ENCODE data around the gene MNT. TPM values are rescaled to one million over a fixed set of nuclear protein-coding genes. Genes with fewer than 3 reads are reported as not detected.

The MNT gene
- total and polyA plus RNA-seq, 10 donors = 2.8 to 38.5 (median 27.9) TPM

DNA sequence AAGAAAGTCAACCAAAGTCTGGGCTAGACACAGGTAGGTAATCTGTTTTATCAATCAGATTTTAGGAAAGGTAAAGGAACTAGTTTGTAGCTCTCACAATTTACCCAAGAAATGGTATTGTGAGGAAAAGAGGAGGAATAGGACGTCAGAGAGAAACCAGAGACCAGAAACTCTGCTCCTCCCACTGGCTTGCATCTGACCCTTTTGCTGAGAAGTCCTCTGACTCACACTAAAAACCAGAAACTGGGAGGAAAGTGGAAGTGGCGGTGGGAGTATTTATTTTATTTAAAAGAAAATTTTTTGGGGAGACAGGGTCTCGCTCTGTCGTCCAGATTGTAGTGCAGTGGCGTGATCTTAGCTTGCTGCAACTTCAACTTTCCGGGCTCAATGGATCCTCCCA is 38.0 kb upstream of the MNT start:
- DNase-seq = no peak
- no peak overlapping the region for H3K4me3 ChIP-seq
- H3K9me3 ChIP-seq = no peaks in the 10 kb centered on the region
- peaks cover 0 to 12% (median 0%) of the 10 kb centered on the region in 6 donors for H3K4me1 ChIP-seq
- intact Hi-C loops (cut with DNase I; ENCODE audit: low total_unique reads) = no loop called here
- H3K27ac ChIP-seq = peak overlapping the region in 5 of 8 donors; percentile 0 to 76 (median 69)
- no peak for TF ChIP-seq POLR2A (IDR thresholded peaks at IDR 0.05)
- TF ChIP-seq, protein P1, sequence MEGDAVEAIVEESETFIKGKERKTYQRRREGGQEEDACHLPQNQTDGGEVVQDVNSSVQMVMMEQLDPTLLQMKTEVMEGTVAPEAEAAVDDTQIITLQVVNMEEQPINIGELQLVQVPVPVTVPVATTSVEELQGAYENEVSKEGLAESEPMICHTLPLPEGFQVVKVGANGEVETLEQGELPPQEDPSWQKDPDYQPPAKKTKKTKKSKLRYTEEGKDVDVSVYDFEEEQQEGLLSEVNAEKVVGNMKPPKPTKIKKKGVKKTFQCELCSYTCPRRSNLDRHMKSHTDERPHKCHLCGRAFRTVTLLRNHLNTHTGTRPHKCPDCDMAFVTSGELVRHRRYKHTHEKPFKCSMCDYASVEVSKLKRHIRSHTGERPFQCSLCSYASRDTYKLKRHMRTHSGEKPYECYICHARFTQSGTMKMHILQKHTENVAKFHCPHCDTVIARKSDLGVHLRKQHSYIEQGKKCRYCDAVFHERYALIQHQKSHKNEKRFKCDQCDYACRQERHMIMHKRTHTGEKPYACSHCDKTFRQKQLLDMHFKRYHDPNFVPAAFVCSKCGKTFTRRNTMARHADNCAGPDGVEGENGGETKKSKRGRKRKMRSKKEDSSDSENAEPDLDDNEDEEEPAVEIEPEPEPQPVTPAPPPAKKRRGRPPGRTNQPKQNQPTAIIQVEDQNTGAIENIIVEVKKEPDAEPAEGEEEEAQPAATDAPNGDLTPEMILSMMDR (IDR thresholded peaks at IDR 0.05 in 8 of 11, conservative IDR thresholded peaks at IDR 0.05 in 3 of 11) = no peak
- TF ChIP-seq POLR2AphosphoS5 (IDR thresholded peaks at IDR 0.05) = no peak
- no peaks in the 10 kb centered on the region for H3K27me3 ChIP-seq (replicated peaks in 1 of 7)
- H3K36me3 ChIP-seq = peaks cover 0 to 79% (median 56%) of the 10 kb centered on the region in 6 donors
- WGBS, 5 donors = 79 to 91% (median 87%) methylated on average over 6 of the region's 6 CpGs

DNA sequence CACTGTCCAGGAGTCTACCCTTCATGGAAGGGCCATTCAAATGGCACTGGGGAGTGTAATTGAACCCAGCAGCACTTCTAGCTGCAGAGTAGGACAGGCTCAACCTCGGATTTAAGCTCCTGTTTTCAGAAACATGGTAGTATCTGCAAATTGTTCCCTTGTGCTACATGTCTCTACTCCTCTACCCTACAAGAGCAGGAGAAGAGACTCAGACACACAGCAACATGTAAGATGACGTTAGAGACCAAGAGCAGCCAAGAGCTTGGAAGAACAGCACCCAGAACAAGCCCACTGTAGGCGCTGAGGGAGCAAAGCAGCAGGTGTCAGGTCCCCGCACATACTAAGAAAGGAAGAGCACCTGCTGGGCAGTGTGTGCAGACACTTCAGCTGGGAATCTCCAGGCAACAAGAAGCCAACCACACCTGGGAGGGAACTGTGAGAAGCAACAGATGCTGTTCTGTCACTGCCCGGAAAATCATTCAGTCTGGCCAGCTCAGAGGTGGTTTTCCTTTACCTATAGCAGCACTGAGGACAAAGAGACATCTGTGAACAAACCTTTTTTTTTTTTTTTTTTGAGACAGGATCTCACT is 35.6 kb upstream of the MNT start:
- DNase-seq = no peak
- Histone ChIP-seq H3K27ac (no peak overlapping the region), H3K9me3 (no peaks in the 10 kb centered on the region), H3K4me3 (no peak overlapping the region), H3K27me3 (replicated peaks in 1 of 7) (no peaks in the 10 kb centered on the region), H3K4me1 (peaks cover 0 to 12% (median 0%) of the 10 kb centered on the region in 6 donors), H3K36me3 (peaks cover 0 to 100% (median 58%) of the 10 kb centered on the region in 6 donors)
- TF ChIP-seq, protein P1 (IDR thresholded peaks at IDR 0.05 in 8 of 11, conservative IDR thresholded peaks at IDR 0.05 in 3 of 11) = no peak
- TF ChIP-seq POLR2A (IDR thresholded peaks at IDR 0.05) (no peak), POLR2AphosphoS5 (IDR thresholded peaks at IDR 0.05) (no peak)
- intact Hi-C loops (cut with DNase I; ENCODE audit: low total_unique reads) = no loop called here
- 84 to 98% (median 92%) methylated on average over 5 of the region's 5 CpGs for WGBS, 5 donors

DNA sequence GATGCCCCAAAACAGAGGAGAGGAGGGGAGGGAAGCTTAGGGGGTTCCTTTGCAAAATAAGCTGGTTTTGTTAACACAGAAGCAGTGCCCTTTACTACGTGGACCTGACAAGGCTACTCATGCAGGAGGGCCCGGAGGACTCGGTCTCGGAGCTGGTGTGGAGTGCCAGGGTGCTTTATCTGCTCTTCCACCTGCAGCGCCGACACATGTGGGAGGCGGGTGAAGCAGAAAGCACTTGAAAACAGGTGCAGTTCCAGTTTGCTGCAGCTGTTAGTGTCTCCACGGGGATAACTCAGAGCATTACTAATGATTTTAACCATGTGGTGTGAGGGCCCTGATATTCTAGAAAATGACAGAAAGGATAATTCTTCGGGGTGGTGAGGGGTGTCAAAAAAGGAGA is 35.0 kb upstream of the MNT start:
- peaks cover 0 to 12% (median 0%) of the 10 kb centered on the region in 6 donors for H3K4me1 ChIP-seq
- intact Hi-C loops (cut with DNase I; ENCODE audit: low total_unique reads) = no loop called here
- WGBS, 5 donors = 75 to 82% (median 78%) methylated on average over 9 of the region's 9 CpGs
- TF ChIP-seq, protein P1 (IDR thresholded peaks at IDR 0.05 in 8 of 11, conservative IDR thresholded peaks at IDR 0.05 in 3 of 11) = no peak
- TF ChIP-seq POLR2AphosphoS5 (IDR thresholded peaks at IDR 0.05) (no peak), POLR2A (IDR thresholded peaks at IDR 0.05) (no peak)
- H3K27ac ChIP-seq = no peak overlapping the region
- no peaks in the 10 kb centered on the region for H3K27me3 ChIP-seq (replicated peaks in 1 of 7)
- H3K4me3 ChIP-seq = no peak overlapping the region
- no peaks in the 10 kb centered on the region for H3K9me3 ChIP-seq
- peaks cover 0 to 100% (median 53%) of the 10 kb centered on the region in 6 donors for H3K36me3 ChIP-seq
- no peak for DNase-seq

DNA sequence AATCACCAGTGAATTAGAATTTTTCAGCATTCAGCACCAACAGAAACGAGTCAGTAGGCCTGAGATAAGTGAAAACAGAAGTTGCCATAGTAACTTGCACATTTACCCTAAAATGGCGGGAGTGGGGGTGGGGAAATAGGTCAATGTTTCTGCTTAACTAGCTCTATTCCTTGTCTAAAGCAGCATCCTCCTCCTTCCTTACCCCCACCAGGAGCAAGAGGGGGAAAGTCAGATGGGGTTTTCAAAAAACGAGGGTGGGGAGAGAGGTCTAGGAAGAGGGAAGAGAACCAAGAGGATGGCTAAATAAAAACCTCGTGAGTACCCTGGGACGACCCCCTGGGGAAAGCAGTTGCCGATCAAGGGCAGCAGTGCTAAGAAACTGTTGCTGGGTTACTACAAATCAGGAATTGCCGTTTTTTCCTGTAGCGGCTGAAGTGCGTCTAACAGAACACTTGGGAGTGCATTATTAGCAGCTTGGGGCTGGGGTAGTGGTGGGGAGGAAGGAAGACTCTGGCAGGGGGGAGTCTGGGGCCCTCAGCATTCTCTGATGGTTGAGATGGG is 34.4 kb upstream of the MNT start:
- H3K27me3 ChIP-seq (replicated peaks in 1 of 7) = no peaks in the 10 kb centered on the region
- peaks cover 0 to 94% (median 51%) of the 10 kb centered on the region in 6 donors for H3K36me3 ChIP-seq
- intact Hi-C loops (cut with DNase I; ENCODE audit: low total_unique reads) = no loop called here
- no peaks in the 10 kb centered on the region for H3K9me3 ChIP-seq
- no peak for DNase-seq
- no peak overlapping the region for H3K27ac ChIP-seq
- H3K4me1 ChIP-seq = peaks cover 0 to 12% (median 0%) of the 10 kb centered on the region in 6 donors
- 62 to 78% (median 72%) methylated on average over 9 of the region's 9 CpGs for WGBS, 5 donors
- H3K4me3 ChIP-seq = no peak overlapping the region
- TF ChIP-seq POLR2AphosphoS5 (IDR thresholded peaks at IDR 0.05) (no peak), POLR2A (IDR thresholded peaks at IDR 0.05) (no peak)
- TF ChIP-seq, protein P1 (IDR thresholded peaks at IDR 0.05 in 8 of 11, conservative IDR thresholded peaks at IDR 0.05 in 3 of 11) = no peak

Data from spleen (tissue), 11 donors.